Glutamatergic neuron (in vitro differentiated cells): ENCODE measurements around the gene CADM3. TPM values are rescaled to one million over a fixed set of nuclear protein-coding genes. Genes with fewer than 3 reads are reported as not detected.

Experiments
- DNase-seq: peaks from one replicate; pipeline ENCODE4 v3.0.0; 2022
- H3K27ac Mint-ChIP-seq: one replicate; pipeline ENCODE4 v1.8.0; 2020; ENCODE audit warnings: mild to moderate bottlenecking, mixed read lengths, inconsistent platforms; ENCODE audit not compliant: unreplicated experiment
- H3K27me3 Mint-ChIP-seq: one replicate; pipeline ENCODE4 v1.8.0; 2020; ENCODE audit warnings: mild to moderate bottlenecking, moderate library complexity, mixed read lengths, inconsistent platforms; ENCODE audit not compliant: unreplicated experiment
- H3K36me3 Mint-ChIP-seq: one replicate; pipeline ENCODE4 v1.8.0; 2020; ENCODE audit warnings: mild to moderate bottlenecking, mixed read lengths, inconsistent platforms; ENCODE audit not compliant: unreplicated experiment
- H3K4me1 Mint-ChIP-seq: one replicate; pipeline ENCODE4 v1.8.0; 2020; ENCODE audit warnings: mild to moderate bottlenecking, low read depth, mixed read lengths, inconsistent platforms; ENCODE audit not compliant: unreplicated experiment
- H3K4me3 Mint-ChIP-seq: one replicate; pipeline ENCODE4 v1.8.0; 2020; ENCODE audit warnings: mild to moderate bottlenecking, mixed read lengths, inconsistent platforms; ENCODE audit not compliant: unreplicated experiment
- H3K9me3 Mint-ChIP-seq: one replicate; pipeline ENCODE4 v1.8.0; 2020; ENCODE audit warnings: mild to moderate bottlenecking, moderate library complexity, mixed read lengths, inconsistent platforms; ENCODE audit not compliant: unreplicated experiment
- long read RNA-seq: library from polyadenylated mRNA; unstranded; transcript quantifications from one replicate; pipeline ENCODE4 v2.0.0, GENCODE V29; 2020; ENCODE audit not compliant: unreplicated experiment
- total RNA-seq: library from RNA; stranded (reverse); fragmentation: NEBNext Ultra II Directional; extraction: Animal tissue kit (Norgen Biotek cat#: 25700); gene quantifications from one replicate; pipeline ENCODE4 v1.2.1, GENCODE V29; 2021; ENCODE audit not compliant: unreplicated experiment
- TF ChIP-seq, protein P1 (sequence below): fragments of 200-600 bp; sonication (generic); IDR thresholded peaks from one replicate; pipeline ENCODE4 v1.5.0; 2021; ENCODE audit not compliant: partially characterized antibody, unreplicated experiment

The CADM3 gene, protein sequence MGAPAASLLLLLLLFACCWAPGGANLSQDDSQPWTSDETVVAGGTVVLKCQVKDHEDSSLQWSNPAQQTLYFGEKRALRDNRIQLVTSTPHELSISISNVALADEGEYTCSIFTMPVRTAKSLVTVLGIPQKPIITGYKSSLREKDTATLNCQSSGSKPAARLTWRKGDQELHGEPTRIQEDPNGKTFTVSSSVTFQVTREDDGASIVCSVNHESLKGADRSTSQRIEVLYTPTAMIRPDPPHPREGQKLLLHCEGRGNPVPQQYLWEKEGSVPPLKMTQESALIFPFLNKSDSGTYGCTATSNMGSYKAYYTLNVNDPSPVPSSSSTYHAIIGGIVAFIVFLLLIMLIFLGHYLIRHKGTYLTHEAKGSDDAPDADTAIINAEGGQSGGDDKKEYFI
- total RNA-seq = 165 TPM
- long read RNA-seq, transcript CADM3-202 (9 exons, 3,745 nt) = major isoform, 5 of 10 reads
- long read RNA-seq, partial matches to known transcripts = 0 of 10 reads
- long read RNA-seq, other reads (novel, unspliced or antisense) = 1 of 10 reads

DNA sequence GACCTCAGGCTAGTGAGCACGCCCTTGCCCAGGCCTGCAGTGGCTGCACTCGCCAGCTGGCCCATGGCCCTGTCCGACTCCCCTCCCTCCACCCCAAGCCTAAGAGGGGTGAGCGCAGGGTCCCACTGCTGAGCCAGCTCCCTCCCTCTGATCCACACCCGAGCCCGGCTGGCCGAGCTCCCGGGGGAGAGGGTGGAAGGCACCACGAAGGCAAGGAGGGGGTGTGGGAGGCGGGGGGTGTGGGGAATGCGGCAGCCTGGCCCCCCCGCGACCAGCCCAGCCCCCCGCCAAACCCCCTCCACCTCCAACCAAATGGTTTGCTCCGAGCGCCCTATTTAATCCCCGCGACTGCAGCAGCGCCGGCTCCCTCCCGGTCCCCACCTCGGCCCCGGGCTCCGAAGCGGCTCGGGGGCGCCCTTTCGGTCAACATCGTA is at the start of gene CADM3:
CADM3 (plus strand) TSS at position 362 of the 434 bp plus-strand sequence. CDS start 151 bp downstream, outside the sequence.
- Mint-ChIP-seq H3K27ac (peak within 1 kb of the TSS; percentile 93), H3K4me3 (peak within 1 kb of the TSS; percentile 98), H3K27me3 (peaks cover 7% of the 10 kb centered on the region), H3K9me3 (peaks cover 15% of the 10 kb centered on the region), H3K36me3 (no peaks in the 10 kb centered on the region), H3K4me1 (peaks cover 37% of the 10 kb centered on the region)
- TF ChIP-seq, protein P1, sequence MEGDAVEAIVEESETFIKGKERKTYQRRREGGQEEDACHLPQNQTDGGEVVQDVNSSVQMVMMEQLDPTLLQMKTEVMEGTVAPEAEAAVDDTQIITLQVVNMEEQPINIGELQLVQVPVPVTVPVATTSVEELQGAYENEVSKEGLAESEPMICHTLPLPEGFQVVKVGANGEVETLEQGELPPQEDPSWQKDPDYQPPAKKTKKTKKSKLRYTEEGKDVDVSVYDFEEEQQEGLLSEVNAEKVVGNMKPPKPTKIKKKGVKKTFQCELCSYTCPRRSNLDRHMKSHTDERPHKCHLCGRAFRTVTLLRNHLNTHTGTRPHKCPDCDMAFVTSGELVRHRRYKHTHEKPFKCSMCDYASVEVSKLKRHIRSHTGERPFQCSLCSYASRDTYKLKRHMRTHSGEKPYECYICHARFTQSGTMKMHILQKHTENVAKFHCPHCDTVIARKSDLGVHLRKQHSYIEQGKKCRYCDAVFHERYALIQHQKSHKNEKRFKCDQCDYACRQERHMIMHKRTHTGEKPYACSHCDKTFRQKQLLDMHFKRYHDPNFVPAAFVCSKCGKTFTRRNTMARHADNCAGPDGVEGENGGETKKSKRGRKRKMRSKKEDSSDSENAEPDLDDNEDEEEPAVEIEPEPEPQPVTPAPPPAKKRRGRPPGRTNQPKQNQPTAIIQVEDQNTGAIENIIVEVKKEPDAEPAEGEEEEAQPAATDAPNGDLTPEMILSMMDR = no peak
- peak; percentile 81 for DNase-seq

DNA sequence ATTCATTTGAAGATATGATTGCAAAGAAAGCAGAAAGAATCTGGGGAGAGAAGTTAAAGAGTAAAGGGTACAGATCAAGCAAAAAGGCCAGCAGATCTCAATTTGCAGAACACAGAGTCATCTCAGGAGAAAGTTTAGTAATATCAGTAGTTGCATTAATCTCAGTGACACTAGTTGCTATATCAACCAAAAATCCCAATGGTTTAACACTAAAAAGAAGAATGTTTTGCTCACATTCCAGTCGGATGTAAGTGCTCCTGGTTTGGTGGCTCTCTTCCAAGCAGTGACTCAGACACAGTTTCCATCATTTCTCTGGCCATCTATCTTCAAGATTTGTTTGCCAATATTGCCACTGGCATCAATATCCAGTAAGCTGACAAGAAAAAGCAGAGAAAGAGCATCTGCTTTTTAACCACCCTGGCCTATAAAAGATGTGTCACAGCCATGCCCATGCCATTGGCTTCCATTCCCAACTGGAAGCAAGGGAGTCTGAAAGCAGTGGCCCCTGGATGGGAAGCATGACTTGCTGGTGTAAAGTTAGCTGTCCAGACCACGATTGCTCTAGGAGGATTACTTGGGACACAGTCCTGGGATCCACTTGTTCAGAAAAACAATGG is 49.3 kb upstream of the CADM3 start:
- peaks cover 6% of the 10 kb centered on the region for H3K4me1 Mint-ChIP-seq
- H3K4me3 Mint-ChIP-seq = no peak overlapping the region
- no peak overlapping the region for H3K27ac Mint-ChIP-seq
- TF ChIP-seq, protein P1 = no peak
- DNase-seq = no peak
- no peaks in the 10 kb centered on the region for H3K9me3 Mint-ChIP-seq
- no peaks in the 10 kb centered on the region for H3K36me3 Mint-ChIP-seq
- no peaks in the 10 kb centered on the region for H3K27me3 Mint-ChIP-seq

- Mint-ChIP-seq H3K4me3 (no peak overlapping the region), H3K36me3 (no peaks in the 10 kb centered on the region), H3K9me3 (no peaks in the 10 kb centered on the region), H3K27ac (no peak overlapping the region), H3K4me1 (peaks cover 8% of the 10 kb centered on the region), H3K27me3 (no peaks in the 10 kb centered on the region)
- TF ChIP-seq, protein P1 = no peak
- no peak for DNase-seq
Measured at GRCh38 chr1:159123587-159123986, 47.8 kb upstream of the CADM3 start.

- Mint-ChIP-seq H3K36me3 (no peaks in the 10 kb centered on the region), H3K27ac (no peak overlapping the region), H3K27me3 (no peaks in the 10 kb centered on the region), H3K4me3 (no peak overlapping the region), H3K9me3 (no peaks in the 10 kb centered on the region), H3K4me1 (peaks cover under 1% of the 10 kb centered on the region)
- peak; percentile 82 for DNase-seq
- TF ChIP-seq, protein P1 = peak; percentile 90
Measured at GRCh38 chr1:159132271-159132881, 39.0 kb upstream of the CADM3 start.
